Ovary (tissue), 3 donors: ENCODE results near the gene CEACAM16.

Experiments used
- POLR2A ChIP-seq: fragments of 450-650 bp; IDR thresholded peaks from one replicate; pipeline ENCODE4 v1.6.1; 2017; ENCODE audit warnings: antibody characterized with exemption, mild to moderate bottlenecking, moderate library complexity
- TF ChIP-seq, protein P1 (sequence below), 3 donors: fragments of 450-650 bp in 2 of 3; fragments of 200-600 bp in 1 of 3; IDR thresholded peaks; one replicate each; pipeline versions ENCODE4 v1.5.1 to v1.8.0; 2016 to 2022; ENCODE audit warnings: antibody characterized with exemption in 3 of 3, mild to moderate bottlenecking in 1 of 3
- donor health status: DM: no; HTN: no; CAD: no.

DNA sequence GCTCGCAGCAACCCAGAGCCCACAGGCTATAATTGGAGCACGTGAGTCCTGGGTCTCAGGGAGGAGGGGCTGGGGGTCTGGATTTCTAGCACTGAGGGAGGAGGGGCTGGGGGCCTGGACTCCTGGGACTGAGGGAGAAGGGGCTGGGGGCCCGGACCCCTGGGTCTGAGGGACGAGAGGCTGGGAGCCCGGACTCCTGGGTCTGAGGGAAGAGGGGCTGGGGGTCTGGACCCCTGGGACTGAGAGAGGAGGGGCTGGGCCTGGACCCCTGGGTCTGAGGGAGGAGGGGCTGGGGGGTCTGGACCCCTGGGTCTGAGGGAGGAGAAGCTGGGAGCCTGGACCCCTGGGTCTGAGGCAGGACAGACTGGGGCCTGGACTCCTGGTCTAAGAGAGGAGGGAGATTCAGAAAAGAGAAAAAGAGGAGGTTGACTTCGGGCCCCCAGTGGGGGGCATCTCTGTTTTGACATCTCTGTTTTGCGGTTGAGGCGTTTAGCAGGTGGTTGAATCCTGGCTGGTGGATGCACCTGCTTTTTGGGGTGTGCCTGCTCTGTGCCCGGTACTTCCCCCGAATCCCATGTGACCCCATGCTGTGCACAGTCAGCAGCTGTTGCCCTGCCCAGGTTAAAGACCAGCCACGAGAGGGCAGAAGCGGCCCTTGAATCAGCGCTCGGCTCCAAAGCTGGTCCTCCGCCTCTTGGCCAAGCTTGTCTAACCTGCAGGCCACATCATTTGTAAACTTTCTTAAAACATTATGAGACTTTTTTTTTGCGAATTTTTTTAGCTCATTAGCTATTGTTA is 44.8 kb upstream of the CEACAM16 start:
- TF ChIP-seq, protein P1, sequence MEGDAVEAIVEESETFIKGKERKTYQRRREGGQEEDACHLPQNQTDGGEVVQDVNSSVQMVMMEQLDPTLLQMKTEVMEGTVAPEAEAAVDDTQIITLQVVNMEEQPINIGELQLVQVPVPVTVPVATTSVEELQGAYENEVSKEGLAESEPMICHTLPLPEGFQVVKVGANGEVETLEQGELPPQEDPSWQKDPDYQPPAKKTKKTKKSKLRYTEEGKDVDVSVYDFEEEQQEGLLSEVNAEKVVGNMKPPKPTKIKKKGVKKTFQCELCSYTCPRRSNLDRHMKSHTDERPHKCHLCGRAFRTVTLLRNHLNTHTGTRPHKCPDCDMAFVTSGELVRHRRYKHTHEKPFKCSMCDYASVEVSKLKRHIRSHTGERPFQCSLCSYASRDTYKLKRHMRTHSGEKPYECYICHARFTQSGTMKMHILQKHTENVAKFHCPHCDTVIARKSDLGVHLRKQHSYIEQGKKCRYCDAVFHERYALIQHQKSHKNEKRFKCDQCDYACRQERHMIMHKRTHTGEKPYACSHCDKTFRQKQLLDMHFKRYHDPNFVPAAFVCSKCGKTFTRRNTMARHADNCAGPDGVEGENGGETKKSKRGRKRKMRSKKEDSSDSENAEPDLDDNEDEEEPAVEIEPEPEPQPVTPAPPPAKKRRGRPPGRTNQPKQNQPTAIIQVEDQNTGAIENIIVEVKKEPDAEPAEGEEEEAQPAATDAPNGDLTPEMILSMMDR (IDR thresholded peaks at IDR 0.05): peak in 1 of 3 donors; percentile 26
- TF ChIP-seq POLR2A: no peak
